Dermis blood vessel endothelial cell (primary cell): ENCODE results near the gene MAPKAPK3. TPM values are rescaled to one million over a fixed set of nuclear protein-coding genes. Genes with fewer than 3 reads are reported as not detected.
A peak's percentile ranks its signal among the peaks of the same experiment; 100 is the strongest.

Experiments used
- DNase-seq: peaks from one replicate; pipeline ENCODE4 v3.0.0; 2010
- total RNA-seq: library from RNA; depleted of rRNA; stranded (reverse); fragments of >200 nt; gene quantifications from 2 replicates; pipeline ENCODE4 v1.2.3, GENCODE V29; 2014

Gene MAPKAPK3
- 9.2 and 11.9 TPM in 2 replicates for total RNA-seq

GRCh38 chr3:50617096-50617791 is at the start of gene MAPKAPK3:
TSS of gene MAPKAPK3 (plus strand) at chr3:50617151. CDS start at chr3:50617566, 415 bp downstream.
- peak; percentile 23 for DNase-seq

GRCh38 chr3:50567386-50568167 is 49.4 kb upstream of the MAPKAPK3 start, which contains the start of gene C3orf18:
TSS of gene C3orf18 (minus strand) at chr3:50567747. CDS start at chr3:50565699, 2,048 bp downstream.
- peak; percentile 84 for DNase-seq

GRCh38 chr3:50568947-50569749 is 47.8 kb upstream of the MAPKAPK3 start, which contains the start of gene HEMK1:
TSS of gene HEMK1 (plus strand) at chr3:50569522. CDS start at chr3:50571105, 1,583 bp downstream.
- peak; percentile 92 for DNase-seq

- no peak for DNase-seq
Observed at GRCh38 chr3:50570508-50571279, 46.3 kb upstream of the MAPKAPK3 start.

- no peak for DNase-seq
Observed at GRCh38 chr3:50571486-50571885, 45.5 kb upstream of the MAPKAPK3 start.

GRCh38 chr3:50572158-50572557 is 44.8 kb upstream of the MAPKAPK3 start:
- peak; percentile 82 for DNase-seq

- no peak for DNase-seq
Observed at GRCh38 chr3:50572801-50573371, 44.1 kb upstream of the MAPKAPK3 start.

- DNase-seq = no peak
Observed at GRCh38 chr3:50573566-50574443, 43.1 kb upstream of the MAPKAPK3 start.

GRCh38 chr3:50574444-50574831 is 42.5 kb upstream of the MAPKAPK3 start:
- no peak for DNase-seq

GRCh38 chr3:50575372-50575771 is 41.6 kb upstream of the MAPKAPK3 start:
- DNase-seq = no peak

- no peak for DNase-seq
Observed at GRCh38 chr3:50577348-50577747, 39.6 kb upstream of the MAPKAPK3 start.

GRCh38 chr3:50580683-50581458 is 36.1 kb upstream of the MAPKAPK3 start:
- DNase-seq = peak; percentile 18

GRCh38 chr3:50581459-50581842 is 35.5 kb upstream of the MAPKAPK3 start:
- no peak for DNase-seq

- DNase-seq = no peak
Observed at GRCh38 chr3:50582083-50582482, 34.9 kb upstream of the MAPKAPK3 start.

GRCh38 chr3:50583897-50584296 is 33.1 kb upstream of the MAPKAPK3 start:
- DNase-seq = no peak

GRCh38 chr3:50584391-50584790 is 32.6 kb upstream of the MAPKAPK3 start:
- no peak for DNase-seq

GRCh38 chr3:50585919-50586762 is 30.8 kb upstream of the MAPKAPK3 start:
- DNase-seq = no peak

- no peak for DNase-seq
Observed at GRCh38 chr3:50586763-50587070, 30.2 kb upstream of the MAPKAPK3 start.

- DNase-seq = no peak
Observed at GRCh38 chr3:50587373-50587772, 29.6 kb upstream of the MAPKAPK3 start.
